HG03457 (cell line): ENCODE results near the gene RPL15.
"Not testable (repeated sequence)": the region's sequence is repeated elsewhere in the genome, so short reads cannot be mapped to it uniquely, and the experiment has no call there.

ENCODE experiments used
- ATAC-seq: cut with Tn5 transposase; IDR thresholded peaks from one replicate; pipeline ENCODE4 v1.9.1; 2021; ENCODE audit warnings: moderate number of reproducible peaks; ENCODE audit not compliant: unreplicated experiment

Gene RPL15

GRCh38 chr3:23916886-23917678 is at the start of gene RPL15, which contains the start of gene NKIRAS1:
TSS of gene RPL15 (plus strand) at chr3:23917132. CDS start at chr3:23917860, 728 bp downstream.
TSS of gene NKIRAS1 (minus strand) at chr3:23916990. CDS start at chr3:23910904, 6,086 bp downstream.
- peak; percentile 94 for ATAC-seq

DNA sequence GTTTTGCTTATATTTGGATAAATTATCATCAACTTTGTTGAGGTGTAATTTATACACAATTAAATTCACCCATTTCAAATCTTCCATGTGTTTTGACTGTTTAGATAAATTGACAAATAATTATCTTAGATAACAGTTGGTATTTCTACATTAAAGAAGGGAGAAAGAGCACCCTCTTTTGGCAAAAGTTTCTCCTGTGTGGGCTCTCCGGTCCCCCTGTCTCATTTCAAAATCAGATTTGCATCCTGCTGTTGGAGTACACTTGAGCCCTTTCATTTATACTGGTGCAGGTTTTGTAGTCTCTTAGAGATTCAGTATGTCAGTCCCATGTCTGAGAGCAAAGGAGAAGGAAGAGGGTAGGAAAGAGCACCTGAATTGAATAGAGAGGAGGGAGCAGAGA is 49.5 kb upstream of the RPL15 start:
- no peak for ATAC-seq

- ATAC-seq: no peak
Observed at GRCh38 chr3:23867838-23868237, 49.1 kb upstream of the RPL15 start.

GRCh38 chr3:23869977-23870662 is 46.8 kb upstream of the RPL15 start:
- no peak for ATAC-seq

DNA sequence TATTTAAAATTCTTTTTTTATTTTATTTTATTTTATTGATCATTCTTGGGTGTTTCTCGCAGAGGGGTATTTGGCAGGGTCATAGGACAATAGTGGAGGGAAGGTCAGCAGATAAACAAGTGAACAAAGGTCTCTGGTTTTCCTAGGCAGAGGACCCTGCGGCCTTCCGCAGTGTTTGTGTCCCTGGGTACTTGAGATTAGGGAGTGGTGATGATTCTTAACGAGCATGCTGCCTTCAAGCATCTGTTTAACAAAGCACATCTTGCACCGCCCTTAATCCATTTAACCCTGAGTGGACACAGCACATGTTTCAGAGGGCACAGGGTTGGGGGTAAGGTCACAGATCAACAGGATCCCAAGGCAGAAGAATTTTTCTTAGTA is 46.3 kb upstream of the RPL15 start:
- not testable (repeated sequence) for ATAC-seq

DNA sequence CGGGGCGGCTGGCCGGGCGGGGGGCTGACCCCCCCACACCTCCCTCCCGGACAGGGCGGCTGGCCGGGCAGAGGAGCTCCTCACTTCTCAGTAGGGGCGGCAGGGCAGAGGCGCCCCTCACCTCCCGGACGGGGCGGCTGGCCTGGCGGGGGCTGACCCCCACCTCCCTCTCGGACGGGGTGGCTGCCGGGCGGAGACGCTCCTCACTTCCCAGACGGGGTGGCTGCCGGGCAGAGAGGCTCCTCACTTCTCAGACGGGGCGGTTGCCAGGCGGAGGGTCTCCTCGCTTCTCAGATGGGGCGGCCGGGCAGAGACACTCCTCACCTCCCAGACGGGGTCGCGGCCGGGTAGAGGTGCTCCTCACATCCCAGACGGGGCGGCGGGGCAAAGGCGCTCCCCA is 45.6 kb upstream of the RPL15 start:
- not testable (repeated sequence) for ATAC-seq

DNA sequence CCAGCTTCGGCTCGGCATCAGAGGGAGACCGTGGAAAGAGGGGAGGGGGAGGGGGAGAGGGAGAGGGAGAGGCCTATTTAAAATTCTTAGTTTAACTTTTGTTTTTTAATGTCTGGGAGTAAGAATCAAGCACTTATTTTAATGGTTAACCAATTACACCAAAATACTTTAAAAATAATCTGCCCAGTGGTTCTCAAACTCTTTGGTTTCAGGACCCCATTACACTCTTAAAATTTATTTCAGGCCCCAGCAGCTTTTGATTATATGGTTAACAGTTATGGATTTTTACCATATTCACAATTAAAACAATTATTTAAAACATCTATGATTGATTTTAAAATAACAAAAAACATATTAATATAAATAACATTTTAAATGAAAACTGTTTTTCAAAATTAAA is 44.6 kb upstream of the RPL15 start:
- no peak for ATAC-seq

DNA sequence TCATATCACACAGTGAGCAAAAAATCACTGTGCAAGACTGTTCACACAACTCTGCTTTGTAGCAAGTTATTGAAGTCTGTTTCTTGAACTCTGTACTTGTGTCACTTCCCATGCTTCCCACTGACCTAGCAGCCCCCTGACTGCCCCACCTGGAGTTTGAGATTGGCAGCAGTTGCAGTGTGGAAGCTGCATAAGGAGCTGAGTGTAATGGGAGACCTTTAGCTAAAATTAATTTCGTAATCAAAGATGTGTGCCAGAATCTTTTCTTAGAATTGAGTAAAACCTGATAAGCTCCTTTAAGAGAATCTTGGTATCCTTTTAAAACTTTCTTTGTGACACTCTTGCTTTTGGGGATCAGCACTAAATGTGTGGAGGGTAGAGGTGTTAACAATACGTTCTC is 43.0 kb upstream of the RPL15 start:
- no peak for ATAC-seq

GRCh38 chr3:23874359-23875112 is 42.4 kb upstream of the RPL15 start:
- ATAC-seq: no peak

DNA sequence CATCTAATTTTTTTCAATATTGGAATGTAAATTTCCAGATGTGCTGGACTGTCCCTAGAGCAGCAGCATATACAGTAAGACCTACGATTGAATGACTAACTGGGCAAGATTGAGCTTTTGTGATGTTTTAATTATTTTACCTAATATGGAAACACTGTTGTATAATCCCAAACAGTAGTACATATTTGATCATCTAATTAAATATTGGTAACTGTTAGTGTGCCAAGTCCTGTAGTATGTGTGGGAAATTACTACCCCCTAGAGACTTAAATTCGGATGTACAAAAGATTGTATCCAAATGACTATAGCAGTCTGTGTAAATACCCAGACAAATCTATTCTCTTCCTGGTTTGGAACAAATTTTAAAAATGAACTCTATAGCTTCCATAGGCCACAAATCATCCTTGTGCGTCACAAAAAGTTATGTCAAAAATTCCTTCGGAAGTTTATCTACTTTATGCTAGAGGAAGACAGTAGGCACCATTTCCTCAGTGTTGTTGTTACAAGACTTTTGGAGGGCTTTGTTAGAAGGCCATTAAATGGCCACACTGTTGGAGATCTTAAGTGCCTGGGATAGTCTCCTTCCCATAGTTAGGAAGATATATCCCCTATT is 41.7 kb upstream of the RPL15 start:
- no peak for ATAC-seq

DNA sequence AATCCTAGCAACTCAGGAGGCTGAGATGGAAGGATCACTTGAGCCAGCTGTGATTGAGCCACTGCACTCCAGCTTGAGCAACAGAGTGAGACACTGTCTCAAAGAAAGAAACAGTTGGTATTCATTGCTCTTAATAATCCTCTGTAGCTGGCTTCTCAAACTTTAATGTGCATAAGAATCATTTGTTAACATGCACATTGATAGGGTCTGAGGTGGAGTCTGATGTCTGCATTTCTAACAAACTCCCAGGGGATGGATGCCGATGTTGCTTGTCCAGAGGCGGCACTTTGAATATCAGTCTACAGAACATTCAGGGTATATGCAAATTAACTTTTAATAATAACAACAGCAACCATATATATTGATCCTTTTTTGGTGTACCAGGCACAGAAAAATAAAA is 40.0 kb upstream of the RPL15 start:
- ATAC-seq: no peak

GRCh38 chr3:23877329-23877980 is 39.5 kb upstream of the RPL15 start:
- ATAC-seq: no peak

- no peak for ATAC-seq
Observed at GRCh38 chr3:23879485-23879884, 37.4 kb upstream of the RPL15 start.

GRCh38 chr3:23880703-23881339 is 36.1 kb upstream of the RPL15 start:
- ATAC-seq: no peak

DNA sequence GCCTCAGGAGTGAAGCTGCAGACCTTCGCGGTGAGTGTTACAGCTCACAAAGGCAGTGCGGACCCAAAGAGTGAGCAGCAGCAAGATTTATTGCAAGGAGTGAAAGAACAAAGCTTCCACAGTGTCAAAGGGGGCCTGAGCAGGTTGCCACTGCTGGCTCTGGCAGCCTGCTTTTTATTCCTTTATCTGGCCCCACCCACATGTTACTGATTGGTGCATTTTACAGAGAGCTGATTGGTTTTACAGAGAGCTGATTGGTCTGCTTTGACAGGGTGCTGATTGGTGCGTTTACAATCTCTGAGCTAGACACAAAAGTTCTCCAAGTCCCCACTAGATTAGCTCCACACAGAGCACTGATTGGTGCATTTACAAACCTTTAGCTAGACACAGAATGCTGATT is 34.9 kb upstream of the RPL15 start:
- not testable (repeated sequence) for ATAC-seq

GRCh38 chr3:23882487-23882918 is 34.4 kb upstream of the RPL15 start:
- ATAC-seq: no peak

DNA sequence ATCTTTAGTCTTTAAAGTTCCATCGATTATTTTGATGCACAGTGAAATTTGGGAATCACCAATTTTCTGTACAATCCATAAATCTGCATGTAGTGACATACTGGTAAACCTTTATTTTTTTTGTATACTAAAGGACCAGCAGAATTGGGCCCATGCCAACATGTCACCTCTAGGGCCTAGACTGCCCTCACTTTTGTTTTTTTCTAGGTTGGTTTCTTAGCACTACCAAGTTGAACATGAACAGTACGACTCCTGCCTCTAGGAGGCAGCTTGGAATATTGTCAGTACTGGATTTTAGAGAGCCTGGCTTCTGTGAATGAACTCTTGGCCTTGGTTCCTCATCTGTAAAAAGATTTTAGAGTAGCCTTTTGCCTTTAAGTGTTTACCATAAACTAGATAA is 32.5 kb upstream of the RPL15 start:
- no peak for ATAC-seq

DNA sequence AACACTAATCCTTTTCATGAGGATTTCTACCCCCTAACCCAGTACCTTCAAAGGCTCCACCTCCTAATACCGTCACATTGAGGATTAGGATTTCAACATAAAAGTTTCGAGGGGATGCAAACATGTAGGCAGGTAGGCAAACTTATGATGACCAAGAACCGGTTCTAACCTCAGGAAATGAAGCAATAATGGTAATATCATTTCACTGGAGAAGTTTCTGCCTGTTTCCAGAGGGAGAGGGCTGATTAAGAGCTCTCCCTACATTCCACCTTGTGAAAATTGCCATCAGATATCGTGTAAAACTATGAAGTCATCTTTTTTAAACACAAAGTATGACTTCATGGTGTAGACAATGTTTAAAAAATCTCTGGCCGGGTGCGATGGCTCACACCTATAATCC is 31.7 kb upstream of the RPL15 start:
- ATAC-seq: no peak

GRCh38 chr3:23886311-23886710 is 30.6 kb upstream of the RPL15 start:
- ATAC-seq: no peak

GRCh38 chr3:23888617-23889228 is 28.2 kb upstream of the RPL15 start:
- no peak for ATAC-seq
